Hippocampal formation (tissue), 2 donors: Measurements from ENCODE around the gene DPT.

Source experiments
- DNase-seq, 2 donors: peaks; one replicate each; lab custom pipeline; 2025; lab: John Stamatoyannopoulos, UW

Gene DPT

GRCh38 chr1:168735974-168736373 is 7.0 kb upstream of the DPT start:
- no peak for DNase-seq

GRCh38 chr1:168734946-168735345 is 5.9 kb upstream of the DPT start:
- peak in 1 of 2 donors; percentile 35 for DNase-seq

GRCh38 chr1:168734271-168734670 is 5.3 kb upstream of the DPT start:
- DNase-seq, result no peak

GRCh38 chr1:168733241-168733640 is 4.2 kb upstream of the DPT start:
- no peak for DNase-seq

GRCh38 chr1:168732736-168733135 is 3.7 kb upstream of the DPT start:
- DNase-seq, result no peak

- no peak for DNase-seq
These were observed 2.4 kb upstream of the DPT start for GRCh38 chr1:168731244-168731953.

GRCh38 chr1:168729405-168729802 is 398 bp upstream of the DPT start:
- no peak for DNase-seq

GRCh38 chr1:168726719-168727118 is 2.3 kb downstream of the DPT start:
- DNase-seq, result no peak

GRCh38 chr1:168726281-168726680 is 2.7 kb downstream of the DPT start:
- DNase-seq, result no peak

- no peak for DNase-seq
These were observed 3.2 kb downstream of the DPT start for GRCh38 chr1:168725831-168726230.

- no peak for DNase-seq
These were observed 3.9 kb downstream of the DPT start for GRCh38 chr1:168725060-168725459.

GRCh38 chr1:168723000-168723399 is 6.0 kb downstream of the DPT start:
- DNase-seq, result no peak

- no peak for DNase-seq
These were observed 8.2 kb downstream of the DPT start for GRCh38 chr1:168720839-168721238.

- no peak for DNase-seq
These were observed 9.5 kb downstream of the DPT start for GRCh38 chr1:168719306-168720111.

GRCh38 chr1:168717906-168718891 is 10.8 kb downstream of the DPT start:
- DNase-seq, result peak in 1 of 2 donors; percentile 17

GRCh38 chr1:168714012-168714411 is 15.0 kb downstream of the DPT start:
- no peak for DNase-seq

- DNase-seq, result no peak
These were observed 19.3 kb downstream of the DPT start for GRCh38 chr1:168709405-168710363.

GRCh38 chr1:168708698-168709404 is 20.2 kb downstream of the DPT start:
- DNase-seq, result no peak

GRCh38 chr1:168706391-168706992 is 22.5 kb downstream of the DPT start:
- DNase-seq, result no peak
